NCI-H2171 treated with DMSO at 0.1 percent for 48 hours (cell line): ENCODE measurements around the gene SYTL2.
"Not testable (repeated sequence)": the region's sequence is repeated elsewhere in the genome, so short reads cannot be mapped to it uniquely, and the experiment has no call there.

Experiments
- DNase-seq: peaks from one replicate; lab custom pipeline; 2025; lab: John Stamatoyannopoulos, UW

SYTL2 gene

GRCh38 chr11:85682330-85683305 is 128.3 kb downstream of the SYTL2 start:
- peak; percentile 84 for DNase-seq

GRCh38 chr11:85680897-85681296 is 130.0 kb downstream of the SYTL2 start:
- DNase-seq, result no peak

GRCh38 chr11:85679576-85679975 is 131.4 kb downstream of the SYTL2 start:
- DNase-seq, result no peak

- DNase-seq, result no peak
Measured at GRCh38 chr11:85673393-85673792, 137.5 kb downstream of the SYTL2 start.

- DNase-seq, result no peak
Measured at GRCh38 chr11:85672105-85672902, 138.6 kb downstream of the SYTL2 start.

GRCh38 chr11:85670949-85671663 is 139.8 kb downstream of the SYTL2 start:
- not testable (repeated sequence) for DNase-seq

- no peak for DNase-seq
Measured at GRCh38 chr11:85668157-85668556, 142.8 kb downstream of the SYTL2 start.

- DNase-seq, result no peak
Measured at GRCh38 chr11:85666687-85667086, 144.3 kb downstream of the SYTL2 start.

- DNase-seq, result no peak
Measured at GRCh38 chr11:85665733-85666132, 145.2 kb downstream of the SYTL2 start.

GRCh38 chr11:85664615-85665481 is 146.1 kb downstream of the SYTL2 start, which contains the start of gene CREBZF:
Gene CREBZF (minus strand): TSS chr11:85665129. CDS start chr11:85664875, 254 bp downstream.
- peak; percentile 100 for DNase-seq

- peak; percentile 93 for DNase-seq
Measured at GRCh38 chr11:85663753-85664614, 147.0 kb downstream of the SYTL2 start.

- DNase-seq, result peak; percentile 49
Measured at GRCh38 chr11:85663080-85663752, 147.7 kb downstream of the SYTL2 start.

- DNase-seq, result no peak
Measured at GRCh38 chr11:85661972-85662664, 148.8 kb downstream of the SYTL2 start.

- no peak for DNase-seq
Measured at GRCh38 chr11:85658180-85658579, 152.8 kb downstream of the SYTL2 start.

GRCh38 chr11:85656777-85657176 is 154.2 kb downstream of the SYTL2 start:
- DNase-seq, result no peak

GRCh38 chr11:85654343-85654742 is 156.6 kb downstream of the SYTL2 start:
- DNase-seq, result not testable (repeated sequence)

- DNase-seq, result no peak
Measured at GRCh38 chr11:85652786-85653447, 158.0 kb downstream of the SYTL2 start.

GRCh38 chr11:85651118-85651517 is 159.8 kb downstream of the SYTL2 start:
- no peak for DNase-seq
